Measurements from ENCODE around the gene HTRA1.

DNA sequence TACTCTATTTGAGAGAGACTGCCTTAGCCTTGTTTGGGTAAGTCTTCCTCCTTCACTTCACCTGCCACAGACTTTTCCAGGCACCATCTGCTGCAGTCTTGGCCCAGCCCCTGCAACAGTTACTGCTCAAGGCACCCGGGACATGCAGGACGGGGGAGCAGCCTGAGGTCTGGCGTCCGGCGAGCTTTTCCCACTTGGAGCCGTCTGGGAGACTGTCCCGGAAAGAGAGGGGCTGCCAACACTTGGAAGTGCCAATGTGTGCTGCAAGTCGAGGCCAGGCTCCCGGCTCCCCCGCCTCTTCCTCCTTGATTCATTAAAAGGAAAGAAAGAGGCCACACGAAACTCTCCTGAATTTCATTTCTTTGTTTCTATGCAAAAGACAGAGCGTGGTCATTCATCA lies 13.7 kb downstream of the HTRA1 start:
- TF ChIP-seq, protein P1, sequence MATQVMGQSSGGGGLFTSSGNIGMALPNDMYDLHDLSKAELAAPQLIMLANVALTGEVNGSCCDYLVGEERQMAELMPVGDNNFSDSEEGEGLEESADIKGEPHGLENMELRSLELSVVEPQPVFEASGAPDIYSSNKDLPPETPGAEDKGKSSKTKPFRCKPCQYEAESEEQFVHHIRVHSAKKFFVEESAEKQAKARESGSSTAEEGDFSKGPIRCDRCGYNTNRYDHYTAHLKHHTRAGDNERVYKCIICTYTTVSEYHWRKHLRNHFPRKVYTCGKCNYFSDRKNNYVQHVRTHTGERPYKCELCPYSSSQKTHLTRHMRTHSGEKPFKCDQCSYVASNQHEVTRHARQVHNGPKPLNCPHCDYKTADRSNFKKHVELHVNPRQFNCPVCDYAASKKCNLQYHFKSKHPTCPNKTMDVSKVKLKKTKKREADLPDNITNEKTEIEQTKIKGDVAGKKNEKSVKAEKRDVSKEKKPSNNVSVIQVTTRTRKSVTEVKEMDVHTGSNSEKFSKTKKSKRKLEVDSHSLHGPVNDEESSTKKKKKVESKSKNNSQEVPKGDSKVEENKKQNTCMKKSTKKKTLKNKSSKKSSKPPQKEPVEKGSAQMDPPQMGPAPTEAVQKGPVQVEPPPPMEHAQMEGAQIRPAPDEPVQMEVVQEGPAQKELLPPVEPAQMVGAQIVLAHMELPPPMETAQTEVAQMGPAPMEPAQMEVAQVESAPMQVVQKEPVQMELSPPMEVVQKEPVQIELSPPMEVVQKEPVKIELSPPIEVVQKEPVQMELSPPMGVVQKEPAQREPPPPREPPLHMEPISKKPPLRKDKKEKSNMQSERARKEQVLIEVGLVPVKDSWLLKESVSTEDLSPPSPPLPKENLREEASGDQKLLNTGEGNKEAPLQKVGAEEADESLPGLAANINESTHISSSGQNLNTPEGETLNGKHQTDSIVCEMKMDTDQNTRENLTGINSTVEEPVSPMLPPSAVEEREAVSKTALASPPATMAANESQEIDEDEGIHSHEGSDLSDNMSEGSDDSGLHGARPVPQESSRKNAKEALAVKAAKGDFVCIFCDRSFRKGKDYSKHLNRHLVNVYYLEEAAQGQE (IDR thresholded peaks at IDR 0.05; ENCODE audit: borderline replicate concordance), result no peak
- no peak for TF ChIP-seq TAF1 (IDR thresholded peaks at IDR 0.05; ENCODE audit: low read depth)
- TF ChIP-seq, protein P2, sequence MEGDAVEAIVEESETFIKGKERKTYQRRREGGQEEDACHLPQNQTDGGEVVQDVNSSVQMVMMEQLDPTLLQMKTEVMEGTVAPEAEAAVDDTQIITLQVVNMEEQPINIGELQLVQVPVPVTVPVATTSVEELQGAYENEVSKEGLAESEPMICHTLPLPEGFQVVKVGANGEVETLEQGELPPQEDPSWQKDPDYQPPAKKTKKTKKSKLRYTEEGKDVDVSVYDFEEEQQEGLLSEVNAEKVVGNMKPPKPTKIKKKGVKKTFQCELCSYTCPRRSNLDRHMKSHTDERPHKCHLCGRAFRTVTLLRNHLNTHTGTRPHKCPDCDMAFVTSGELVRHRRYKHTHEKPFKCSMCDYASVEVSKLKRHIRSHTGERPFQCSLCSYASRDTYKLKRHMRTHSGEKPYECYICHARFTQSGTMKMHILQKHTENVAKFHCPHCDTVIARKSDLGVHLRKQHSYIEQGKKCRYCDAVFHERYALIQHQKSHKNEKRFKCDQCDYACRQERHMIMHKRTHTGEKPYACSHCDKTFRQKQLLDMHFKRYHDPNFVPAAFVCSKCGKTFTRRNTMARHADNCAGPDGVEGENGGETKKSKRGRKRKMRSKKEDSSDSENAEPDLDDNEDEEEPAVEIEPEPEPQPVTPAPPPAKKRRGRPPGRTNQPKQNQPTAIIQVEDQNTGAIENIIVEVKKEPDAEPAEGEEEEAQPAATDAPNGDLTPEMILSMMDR (IDR thresholded peaks at IDR 0.05; ENCODE audit: poor library complexity, severe bottlenecking), result no peak
- no peak for TF ChIP-seq EP300 (conservative IDR thresholded peaks at IDR 0.05; ENCODE audit: poor library complexity, severe bottlenecking)
- TF ChIP-seq POLR2AphosphoS5 (IDR thresholded peaks at IDR 0.05), result no peak
